Keratinocyte (primary cell): ENCODE measurements around the gene DRGX. TPM values are rescaled to one million over a fixed set of nuclear protein-coding genes. Genes with fewer than 3 reads are reported as not detected.

Experiments used
- DNase-seq: peaks from one replicate; pipeline ENCODE4 v3.0.0-alpha.2; 2011; ENCODE audit warnings: low read depth, missing footprints, low spot score
- FAIRE-seq: peaks from 2 replicates; lab custom pipeline; 2011; peaks lifted over from hg19 to GRCh38; lab: Jason Lieb, UNC
- H2AFZ ChIP-seq: 2 replicates; pipeline ENCODE4 v1.6.0; 2012; ENCODE audit warnings: low read length, control low read depth, inconsistent platforms; ENCODE audit not compliant: control insufficient read depth
- H3K27ac ChIP-seq: 2 replicates; pipeline ENCODE4 v1.5.1; 2011; ENCODE audit warnings: low read length; ENCODE audit not compliant: control insufficient read depth, insufficient read depth
- H3K27me3 ChIP-seq: 3 replicates; pipeline ENCODE4 v1.6.0; 2011; ENCODE audit warnings: low read length; ENCODE audit not compliant: control insufficient read depth, insufficient read depth; ENCODE audit errors: extremely low read depth
- H3K36me3 ChIP-seq, 2 experiments: 2 replicates in 1 of 2; 3 replicates in 1 of 2; pipeline ENCODE4 v1.5.1; 2011; ENCODE audit warnings: low read length in 2 of 2, mild to moderate bottlenecking in 1 of 2; ENCODE audit not compliant: control insufficient read depth in 2 of 2, insufficient read depth in 2 of 2; ENCODE audit errors: extremely low read depth in 1 of 2
- H3K4me1 ChIP-seq: 3 replicates; pipeline ENCODE4 v1.5.1; 2011; ENCODE audit warnings: low read length; ENCODE audit not compliant: control insufficient read depth, insufficient read depth; ENCODE audit errors: extremely low read depth
- H3K4me2 ChIP-seq: 3 replicates; pipeline ENCODE4 v1.6.0; 2011; ENCODE audit warnings: low read depth, low read length; ENCODE audit not compliant: control insufficient read depth, insufficient read depth; ENCODE audit errors: extremely low read depth
- H3K4me3 ChIP-seq, 3 experiments: fragments of 200-600 bp in 1 of 3; sonication (generic) in 1 of 3; 2 replicates in 2 of 3; 3 replicates in 1 of 3; pipeline ENCODE4 v1.5.1; 2011 to 2016; ENCODE audit warnings: low read length in 3 of 3, mild to moderate bottlenecking in 3 of 3, control low read depth in 2 of 3, inconsistent platforms in 1 of 3, low read depth in 1 of 3, mixed read lengths in 1 of 3, mixed run types in 1 of 3, moderate library complexity in 1 of 3; ENCODE audit not compliant: control insufficient read depth in 2 of 3, insufficient read depth in 2 of 3; ENCODE audit errors: extremely low read depth in 1 of 3
- H3K79me2 ChIP-seq: 2 replicates; pipeline ENCODE4 v1.6.0; 2012; ENCODE audit warnings: low read length; ENCODE audit not compliant: control insufficient read depth, insufficient read depth
- H3K9ac ChIP-seq: 3 replicates; pipeline ENCODE4 v1.6.0; 2011; ENCODE audit warnings: low read length; ENCODE audit not compliant: control insufficient read depth, insufficient read depth; ENCODE audit errors: extremely low read depth
- H3K9me1 ChIP-seq: 3 replicates; pipeline ENCODE4 v1.6.0; 2011; ENCODE audit warnings: low read length; ENCODE audit not compliant: control insufficient read depth, insufficient read depth; ENCODE audit errors: extremely low read depth
- H3K9me3 ChIP-seq: 2 replicates; pipeline ENCODE4 v1.5.1; 2012; ENCODE audit warnings: low read depth, low read length; ENCODE audit not compliant: control insufficient read depth
- H4K20me1 ChIP-seq: 3 replicates; pipeline ENCODE4 v1.6.0; 2011; ENCODE audit warnings: low read length; ENCODE audit not compliant: control insufficient read depth, insufficient read depth; ENCODE audit errors: extremely low read depth
- EZH2 ChIP-seq: IDR thresholded peaks from one replicate; pipeline ENCODE4 v1.6.1; 2012; ENCODE audit warnings: inconsistent platforms, mild to moderate bottlenecking, low read length, moderate library complexity
- dilution Hi-C: fragments of 300-500 bp; cut with MboI; formaldehyde crosslinking; loops from one replicate; pipeline ENCODE4 v1.7.0; 2020; ENCODE audit warnings: low sequenced_read_pairs; ENCODE audit not compliant: extremely low pct_ligation_motif_present
- polyA plus RNA-seq, 5 experiments: library from polyadenylated mRNA; depleted of rRNA in 3 of 5; stranded (reverse) in 3 of 5; stranded (forward) in 1 of 5; unstranded in 1 of 5; fragments of >200 nt; gene quantifications; 1 replicate in 1 of 5; 2 replicates in 3 of 5; 3 replicates in 1 of 5; pipeline versions ENCODE4 v1.2.1 to v1.2.3, GENCODE V29; 2011 to 2012; ENCODE audit warnings: missing spikeins in 2 of 5, low read depth in 1 of 5, low replicate concordance in 1 of 5
- TF ChIP-seq, protein P1 (sequence below), 3 experiments: IDR thresholded peaks in 1 of 3; conservative IDR thresholded peaks in 1 of 3; optimal IDR thresholded peaks in 1 of 3; 2 replicates in 2 of 3; 3 replicates in 1 of 3; pipeline versions ENCODE3 to v1.5.1; 2011; ENCODE audit warnings: low read length in 3 of 3, mild to moderate bottlenecking in 3 of 3, moderate library complexity in 2 of 3, control low read depth in 1 of 3, inconsistent platforms in 1 of 3; ENCODE audit not compliant: insufficient read depth in 2 of 3; ENCODE audit errors: extremely low read depth in 1 of 3

The DRGX gene
- polyA plus RNA-seq, 1 donor (not counting 4 experiments of a cell fraction or from before 2014, with no cell fraction given), result not detected

GRCh38 chr10:49381111-49381900, 14.6 kb downstream of the DRGX start:
- no peak overlapping the region for H3K4me3 ChIP-seq
- no peaks in the 10 kb centered on the region for H3K36me3 ChIP-seq
- DNase-seq, result no peak
- no peaks in the 10 kb centered on the region for H3K79me2 ChIP-seq
- no peak for FAIRE-seq
- H3K9me1 ChIP-seq, result no peaks in the 10 kb centered on the region
- TF ChIP-seq EZH2, result no peak
- TF ChIP-seq, protein P1, sequence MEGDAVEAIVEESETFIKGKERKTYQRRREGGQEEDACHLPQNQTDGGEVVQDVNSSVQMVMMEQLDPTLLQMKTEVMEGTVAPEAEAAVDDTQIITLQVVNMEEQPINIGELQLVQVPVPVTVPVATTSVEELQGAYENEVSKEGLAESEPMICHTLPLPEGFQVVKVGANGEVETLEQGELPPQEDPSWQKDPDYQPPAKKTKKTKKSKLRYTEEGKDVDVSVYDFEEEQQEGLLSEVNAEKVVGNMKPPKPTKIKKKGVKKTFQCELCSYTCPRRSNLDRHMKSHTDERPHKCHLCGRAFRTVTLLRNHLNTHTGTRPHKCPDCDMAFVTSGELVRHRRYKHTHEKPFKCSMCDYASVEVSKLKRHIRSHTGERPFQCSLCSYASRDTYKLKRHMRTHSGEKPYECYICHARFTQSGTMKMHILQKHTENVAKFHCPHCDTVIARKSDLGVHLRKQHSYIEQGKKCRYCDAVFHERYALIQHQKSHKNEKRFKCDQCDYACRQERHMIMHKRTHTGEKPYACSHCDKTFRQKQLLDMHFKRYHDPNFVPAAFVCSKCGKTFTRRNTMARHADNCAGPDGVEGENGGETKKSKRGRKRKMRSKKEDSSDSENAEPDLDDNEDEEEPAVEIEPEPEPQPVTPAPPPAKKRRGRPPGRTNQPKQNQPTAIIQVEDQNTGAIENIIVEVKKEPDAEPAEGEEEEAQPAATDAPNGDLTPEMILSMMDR (optimal IDR thresholded peaks at IDR 0.05 in 1 of 3, IDR thresholded peaks at IDR 0.05 in 1 of 3, conservative IDR thresholded peaks at IDR 0.05 in 1 of 3; ENCODE audit: extremely low read depth in 1 of 3, insufficient read depth in 2 of 3, low read length in 3 of 3), result no peak
- H3K27ac ChIP-seq, result no peak overlapping the region
- H2AFZ ChIP-seq, result no peak overlapping the region
- no peak overlapping the region for H3K9ac ChIP-seq
- H3K9me3 ChIP-seq, result no peaks in the 10 kb centered on the region
- H3K4me2 ChIP-seq, result no peak overlapping the region
- no peaks in the 10 kb centered on the region for H3K4me1 ChIP-seq
- H3K27me3 ChIP-seq, result peaks cover 4% of the 10 kb centered on the region
- dilution Hi-C loops, result no loop called here
- no peaks in the 10 kb centered on the region for H4K20me1 ChIP-seq

DNA sequence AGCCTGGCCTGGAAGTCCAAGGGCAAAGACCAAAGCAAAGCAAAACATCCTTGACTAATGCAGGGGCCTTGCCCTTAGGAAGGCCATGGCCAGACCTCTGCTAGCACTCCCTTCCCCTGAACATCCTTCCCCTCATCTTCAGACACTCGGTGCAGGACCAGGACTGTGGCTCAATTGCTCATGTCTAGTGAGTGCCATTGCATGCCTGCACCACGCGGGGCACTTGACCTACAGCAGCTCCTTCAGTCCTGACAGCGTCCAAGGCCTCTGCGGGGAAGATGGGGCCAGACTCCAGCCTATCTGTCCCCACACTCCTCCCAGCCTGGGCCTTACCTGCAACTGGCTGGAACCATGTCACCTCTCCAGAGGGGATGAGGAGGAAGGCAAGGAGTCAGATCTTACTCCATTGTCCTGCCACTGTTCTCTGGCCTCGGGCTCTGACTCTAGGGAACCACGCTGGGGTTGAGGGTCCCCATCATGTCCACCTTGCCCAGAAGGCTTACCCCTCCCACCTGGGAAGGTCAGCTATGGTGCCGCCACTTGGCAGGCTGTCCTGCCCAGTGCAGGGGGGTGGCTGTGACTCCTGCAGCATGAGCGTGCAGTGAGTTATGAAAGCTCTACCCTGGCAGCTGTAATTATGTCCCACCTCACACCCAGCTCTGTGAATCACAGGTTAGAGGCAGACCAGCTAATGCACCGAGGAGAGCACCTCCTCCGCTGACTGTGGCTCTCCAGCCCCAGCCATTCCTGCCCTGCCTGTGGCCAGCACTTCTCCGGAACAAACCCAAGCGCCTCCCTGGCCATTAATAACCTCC, 16.1 kb downstream of the DRGX start:
- TF ChIP-seq EZH2, result no peak
- TF ChIP-seq, protein P1 (optimal IDR thresholded peaks at IDR 0.05 in 1 of 3, IDR thresholded peaks at IDR 0.05 in 1 of 3, conservative IDR thresholded peaks at IDR 0.05 in 1 of 3; ENCODE audit: extremely low read depth in 1 of 3, insufficient read depth in 2 of 3, low read length in 3 of 3), result peak in 2 of 3 experiments; percentile 40 to 52
- no peaks in the 10 kb centered on the region for H3K9me3 ChIP-seq
- H3K27me3 ChIP-seq, result peaks cover 4% of the 10 kb centered on the region
- H3K27ac ChIP-seq, result no peak overlapping the region
- FAIRE-seq, result no peak
- H3K79me2 ChIP-seq, result no peaks in the 10 kb centered on the region
- no peaks in the 10 kb centered on the region for H3K4me1 ChIP-seq
- H2AFZ ChIP-seq, result no peak overlapping the region
- no peaks in the 10 kb centered on the region for H3K36me3 ChIP-seq
- no peak for DNase-seq
- H3K4me2 ChIP-seq, result no peak overlapping the region
- H3K9me1 ChIP-seq, result no peaks in the 10 kb centered on the region
- H3K9ac ChIP-seq, result no peak overlapping the region
- dilution Hi-C loops, result no loop called here
- H4K20me1 ChIP-seq, result no peaks in the 10 kb centered on the region
- no peak overlapping the region for H3K4me3 ChIP-seq
